Measurements from ENCODE around the gene CLSTN2.

DNA sequence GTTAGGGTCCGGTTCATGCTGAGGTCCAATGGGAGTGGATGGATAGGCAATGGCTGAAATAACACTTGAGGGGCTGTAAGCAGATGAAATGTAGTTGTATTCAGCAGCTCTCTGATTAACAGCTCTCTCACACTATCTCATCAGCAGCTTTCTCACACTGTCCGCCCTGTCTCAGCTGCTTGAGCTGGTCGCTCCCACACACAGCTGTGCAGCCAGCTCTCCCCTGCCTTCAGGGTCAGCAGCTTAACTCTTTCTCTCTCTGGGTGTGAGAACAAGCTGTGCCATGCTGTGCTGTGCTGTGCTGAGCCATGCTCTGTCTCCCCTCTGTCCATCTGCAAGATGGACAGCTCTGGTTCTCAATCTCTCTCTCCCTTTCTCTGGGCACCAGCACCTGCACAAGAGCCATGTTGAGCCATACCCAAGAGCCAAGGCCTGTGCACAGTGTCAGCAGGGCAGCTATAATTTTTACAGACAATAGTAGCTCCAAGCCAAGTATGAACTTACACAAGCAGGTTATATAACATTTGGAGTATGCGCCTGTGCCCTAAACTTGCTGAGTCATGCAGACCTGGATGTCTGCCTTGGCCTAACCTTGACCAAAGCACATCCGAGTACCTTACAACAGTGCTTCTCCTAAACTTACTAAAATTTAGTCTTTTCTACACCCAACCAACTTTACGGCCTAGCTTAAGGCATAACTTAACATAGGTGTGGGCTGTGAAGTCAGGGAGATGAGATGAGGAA is 451.5 kb downstream of the CLSTN2 start:
- TF ChIP-seq SIN3A (IDR thresholded peaks at IDR 0.05; ENCODE audit: borderline replicate concordance, insufficient read depth, low read length) = no peak
- no peak for TF ChIP-seq POLR2AphosphoS5 (IDR thresholded peaks at IDR 0.05; ENCODE audit: low read depth, low read length)
- no peak for TF ChIP-seq TAF1 (IDR thresholded peaks at IDR 0.05; ENCODE audit: borderline replicate concordance, insufficient read depth, low read length)
- TF ChIP-seq, protein P1, sequence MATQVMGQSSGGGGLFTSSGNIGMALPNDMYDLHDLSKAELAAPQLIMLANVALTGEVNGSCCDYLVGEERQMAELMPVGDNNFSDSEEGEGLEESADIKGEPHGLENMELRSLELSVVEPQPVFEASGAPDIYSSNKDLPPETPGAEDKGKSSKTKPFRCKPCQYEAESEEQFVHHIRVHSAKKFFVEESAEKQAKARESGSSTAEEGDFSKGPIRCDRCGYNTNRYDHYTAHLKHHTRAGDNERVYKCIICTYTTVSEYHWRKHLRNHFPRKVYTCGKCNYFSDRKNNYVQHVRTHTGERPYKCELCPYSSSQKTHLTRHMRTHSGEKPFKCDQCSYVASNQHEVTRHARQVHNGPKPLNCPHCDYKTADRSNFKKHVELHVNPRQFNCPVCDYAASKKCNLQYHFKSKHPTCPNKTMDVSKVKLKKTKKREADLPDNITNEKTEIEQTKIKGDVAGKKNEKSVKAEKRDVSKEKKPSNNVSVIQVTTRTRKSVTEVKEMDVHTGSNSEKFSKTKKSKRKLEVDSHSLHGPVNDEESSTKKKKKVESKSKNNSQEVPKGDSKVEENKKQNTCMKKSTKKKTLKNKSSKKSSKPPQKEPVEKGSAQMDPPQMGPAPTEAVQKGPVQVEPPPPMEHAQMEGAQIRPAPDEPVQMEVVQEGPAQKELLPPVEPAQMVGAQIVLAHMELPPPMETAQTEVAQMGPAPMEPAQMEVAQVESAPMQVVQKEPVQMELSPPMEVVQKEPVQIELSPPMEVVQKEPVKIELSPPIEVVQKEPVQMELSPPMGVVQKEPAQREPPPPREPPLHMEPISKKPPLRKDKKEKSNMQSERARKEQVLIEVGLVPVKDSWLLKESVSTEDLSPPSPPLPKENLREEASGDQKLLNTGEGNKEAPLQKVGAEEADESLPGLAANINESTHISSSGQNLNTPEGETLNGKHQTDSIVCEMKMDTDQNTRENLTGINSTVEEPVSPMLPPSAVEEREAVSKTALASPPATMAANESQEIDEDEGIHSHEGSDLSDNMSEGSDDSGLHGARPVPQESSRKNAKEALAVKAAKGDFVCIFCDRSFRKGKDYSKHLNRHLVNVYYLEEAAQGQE (IDR thresholded peaks at IDR 0.05; ENCODE audit: insufficient read depth in 1 of 2, low read depth in 2 of 2, low read length in 2 of 2) = no peak
